ENCODE data around the gene KIAA0586. TPM values are rescaled to one million over a fixed set of nuclear protein-coding genes. Genes with fewer than 3 reads are reported as not detected.

Gene KIAA0586
- total and polyA plus RNA-seq, 2 of the 4 experiments (the other 2 are of a cell fraction) = 9.4 to 36.7 TPM

DNA sequence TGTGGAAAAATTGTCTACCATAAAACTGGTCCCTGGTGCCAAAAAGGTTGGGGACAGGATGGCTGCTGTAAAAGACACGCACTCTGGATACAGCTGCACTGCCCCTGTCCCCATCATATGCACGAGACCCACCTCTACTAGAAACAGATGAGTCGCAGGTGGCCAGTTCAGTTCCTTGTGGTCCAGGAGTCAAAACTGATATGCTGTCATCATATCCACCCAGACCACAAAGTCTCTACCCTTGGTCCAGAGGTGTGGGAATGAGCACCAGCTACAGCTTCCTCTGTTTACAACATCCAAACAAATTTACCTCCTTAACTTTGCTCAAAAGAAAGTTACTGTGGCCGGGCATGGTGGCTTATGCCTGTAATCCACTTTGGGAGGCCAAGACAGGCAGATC lies 166.5 kb downstream of the KIAA0586 start:
- in situ Hi-C loops (cut with MboI; ENCODE audit: low sequenced_read_pairs) = no loop called here
- CTCF ChIA-PET = no interaction called here

More for the DNA sequence above, 166.5 kb downstream of the KIAA0586 start:
- BruUV-seq (replicated peaks) = no TSS peak
- no peak overlapping the region for H2AFZ ChIP-seq (replicated peaks; ENCODE audit: low read length, poor library complexity)
- H4K8ac ChIP-seq (ENCODE audit: low read depth in 2 of 2, low read length in 2 of 2) = no peak overlapping the region
- H4K91ac ChIP-seq (ENCODE audit: insufficient read depth, low read depth, low read length) = no peak overlapping the region
- H3K9me1 ChIP-seq (ENCODE audit: insufficient read depth, low read length) = no peaks in the 10 kb centered on the region
- H2AK9ac ChIP-seq (replicated peaks; ENCODE audit: low read depth, low read length, poor library complexity) = no peak overlapping the region
- no peak overlapping the region for H2BK5ac ChIP-seq (ENCODE audit: low read depth, low read length, poor library complexity, severe bottlenecking)
- WGBS, 2 experiments (ENCODE audit: extremely low coverage in 2 of 2, insufficient read length in 1 of 2) = no CpG with 5 or more reads among the region's 4 CpGs
- H3K23ac ChIP-seq (ENCODE audit: low read depth, low read length) = no peak overlapping the region
- H2BK15ac ChIP-seq (ENCODE audit: low read depth, low read length) = no peak overlapping the region
- TF ChIP-seq CEBPB (IDR thresholded peaks at IDR 0.05; ENCODE audit: low read depth, low read length) = no peak
- no peak for TF ChIP-seq MAZ (IDR thresholded peaks at IDR 0.05; ENCODE audit: borderline replicate concordance, low read depth, low read length)
- TF ChIP-seq NFE2L2 (IDR thresholded peaks at IDR 0.05; ENCODE audit: low read depth, low read length) = no peak
- TF ChIP-seq, protein P1, sequence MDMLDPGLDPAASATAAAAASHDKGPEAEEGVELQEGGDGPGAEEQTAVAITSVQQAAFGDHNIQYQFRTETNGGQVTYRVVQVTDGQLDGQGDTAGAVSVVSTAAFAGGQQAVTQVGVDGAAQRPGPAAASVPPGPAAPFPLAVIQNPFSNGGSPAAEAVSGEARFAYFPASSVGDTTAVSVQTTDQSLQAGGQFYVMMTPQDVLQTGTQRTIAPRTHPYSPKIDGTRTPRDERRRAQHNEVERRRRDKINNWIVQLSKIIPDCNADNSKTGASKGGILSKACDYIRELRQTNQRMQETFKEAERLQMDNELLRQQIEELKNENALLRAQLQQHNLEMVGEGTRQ (IDR thresholded peaks at IDR 0.05; ENCODE audit: low read depth, low read length) = no peak
- dilution Hi-C loops (cut with HindIII; ENCODE audit: low sequenced_read_pairs, unreplicated experiment) (no loop called here), intact Hi-C loops (cut with micrococcal nuclease) (no loop called here)
- no peak overlapping the region for H3K4me2 ChIP-seq (ENCODE audit: low read depth, low read length)
- no peaks in the 10 kb centered on the region for H3K9me3 ChIP-seq (ENCODE audit: control insufficient read depth, insufficient read depth, low read length)
- no peak overlapping the region for H3K4me3 ChIP-seq (ENCODE audit: insufficient read depth, low read depth, low read length)
- H3K4me1 ChIP-seq (ENCODE audit: control insufficient read depth, insufficient read depth, low read length) = peaks cover 7% of the 10 kb centered on the region
- no peak overlapping the region for H2BK120ac ChIP-seq (ENCODE audit: low read depth, low read length)
- no peak overlapping the region for H3K4ac ChIP-seq (ENCODE audit: low read depth, low read length)
- no peak overlapping the region for H2AK5ac ChIP-seq (ENCODE audit: low read depth, low read length)
- no peaks in the 10 kb centered on the region for H4K20me1 ChIP-seq (ENCODE audit: insufficient read depth, low read length)
- H3K27me3 ChIP-seq (ENCODE audit: control insufficient read depth, insufficient read depth, low read length) = no peaks in the 10 kb centered on the region
- H3K79me1 ChIP-seq (ENCODE audit: low read depth in 1 of 2, low read length in 2 of 2) = no peaks in the 10 kb centered on the region
- H3K9ac ChIP-seq (ENCODE audit: low read depth, low read length) = no peak overlapping the region
- no peak overlapping the region for H3K27ac ChIP-seq (ENCODE audit: insufficient read depth, low read length)
- H2BK20ac ChIP-seq (ENCODE audit: low read depth, low read length) = no peak overlapping the region
- no peak overlapping the region for H3K14ac ChIP-seq (replicated peaks; ENCODE audit: low read depth, low read length)
- H3K56ac ChIP-seq (ENCODE audit: extremely low read depth, insufficient read depth, low read length) = no peak overlapping the region
- no peak for DNase-seq
- no peak for ATAC-seq (ENCODE audit: low read depth)
- no peaks in the 10 kb centered on the region for H3K36me3 ChIP-seq (ENCODE audit: control insufficient read depth, insufficient read depth, low read length)
- H4K5ac ChIP-seq (ENCODE audit: low read depth, low read length) = no peak overlapping the region
- H3K18ac ChIP-seq (ENCODE audit: low read depth, low read length) = no peak overlapping the region
- POLR2A ChIA-PET (ENCODE audit: unreplicated experiment) = no interaction called here

All from IMR-90 (cell line).